GM19238 (cell line): ENCODE measurements around the gene WSB1.

Source experiments
- DNase-seq: peaks from one replicate; pipeline ENCODE4 v3.0.0; 2011; ENCODE audit warnings: low spot score; ENCODE audit not compliant: insufficient read length

The WSB1 gene

DNA sequence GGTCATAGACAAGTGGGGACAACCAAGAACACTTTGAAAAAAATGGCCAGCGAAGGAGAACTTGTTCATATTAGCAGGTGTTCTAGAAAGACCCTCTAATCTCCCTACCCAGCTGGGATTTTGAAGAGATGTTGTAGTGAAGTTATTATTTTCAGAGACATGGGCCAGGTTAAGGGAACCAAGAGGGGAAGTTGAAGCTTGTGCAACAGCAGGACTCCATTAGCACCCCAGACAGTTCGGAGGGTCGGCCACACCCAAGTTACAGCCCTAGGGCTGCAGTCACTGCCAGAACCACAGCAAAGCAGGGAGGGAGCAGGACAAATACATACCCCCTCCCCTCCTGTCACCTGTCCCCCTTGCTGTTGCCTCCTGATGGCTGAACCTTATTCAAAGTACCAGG is 42.3 kb downstream of the WSB1 start:
- no peak for DNase-seq

DNA sequence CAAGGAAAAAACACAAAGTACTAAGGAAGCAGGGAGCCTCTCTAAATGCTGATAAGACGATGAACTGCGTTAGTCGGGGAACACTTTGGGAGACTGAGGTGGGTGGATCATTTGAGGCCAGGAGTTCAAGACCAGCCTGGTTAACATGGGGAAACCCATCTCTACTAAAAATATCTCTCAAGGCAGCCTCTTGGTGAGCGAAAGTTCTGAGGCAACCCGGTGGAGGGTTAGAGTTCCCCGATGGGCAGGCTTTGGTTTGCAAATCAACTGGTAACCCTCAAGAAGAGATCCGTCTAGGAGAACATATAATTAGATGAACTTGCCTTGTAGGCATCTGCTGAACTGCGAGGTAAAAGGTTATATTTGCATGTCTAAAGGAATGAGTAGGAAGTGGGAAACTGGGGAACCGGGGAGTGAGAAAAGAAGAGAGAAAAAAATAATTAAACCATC is 44.6 kb downstream of the WSB1 start:
- no peak for DNase-seq

DNA sequence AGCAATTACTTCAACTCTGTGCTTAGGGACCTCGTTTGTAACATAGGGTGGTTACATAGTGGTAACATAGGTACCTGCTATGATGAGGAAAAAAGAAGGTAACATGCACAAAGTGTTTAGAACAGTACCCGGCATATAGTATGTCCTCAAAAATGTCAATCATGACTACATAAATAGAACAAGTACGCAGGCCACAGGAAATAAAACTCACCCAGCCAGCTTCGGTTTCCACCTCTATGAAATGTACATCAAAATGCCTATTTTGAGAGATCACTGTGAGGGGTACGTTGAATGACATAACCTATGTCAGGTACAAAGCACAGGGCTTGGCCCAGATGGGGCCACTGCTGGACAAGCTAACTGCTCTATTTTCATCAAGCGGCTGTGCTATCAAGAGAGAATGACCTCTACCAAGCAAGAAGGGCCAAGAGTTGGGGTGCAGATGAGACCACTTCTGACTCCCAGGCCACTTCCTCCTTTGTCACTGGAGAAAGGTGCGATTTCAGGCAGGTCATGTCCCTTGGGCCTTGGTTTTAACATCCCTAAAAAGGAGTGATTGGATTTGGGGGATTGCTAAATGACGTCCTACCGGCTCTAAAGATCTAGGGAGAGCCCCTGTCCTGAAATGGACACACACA is 45.4 kb downstream of the WSB1 start:
- DNase-seq = no peak

DNA sequence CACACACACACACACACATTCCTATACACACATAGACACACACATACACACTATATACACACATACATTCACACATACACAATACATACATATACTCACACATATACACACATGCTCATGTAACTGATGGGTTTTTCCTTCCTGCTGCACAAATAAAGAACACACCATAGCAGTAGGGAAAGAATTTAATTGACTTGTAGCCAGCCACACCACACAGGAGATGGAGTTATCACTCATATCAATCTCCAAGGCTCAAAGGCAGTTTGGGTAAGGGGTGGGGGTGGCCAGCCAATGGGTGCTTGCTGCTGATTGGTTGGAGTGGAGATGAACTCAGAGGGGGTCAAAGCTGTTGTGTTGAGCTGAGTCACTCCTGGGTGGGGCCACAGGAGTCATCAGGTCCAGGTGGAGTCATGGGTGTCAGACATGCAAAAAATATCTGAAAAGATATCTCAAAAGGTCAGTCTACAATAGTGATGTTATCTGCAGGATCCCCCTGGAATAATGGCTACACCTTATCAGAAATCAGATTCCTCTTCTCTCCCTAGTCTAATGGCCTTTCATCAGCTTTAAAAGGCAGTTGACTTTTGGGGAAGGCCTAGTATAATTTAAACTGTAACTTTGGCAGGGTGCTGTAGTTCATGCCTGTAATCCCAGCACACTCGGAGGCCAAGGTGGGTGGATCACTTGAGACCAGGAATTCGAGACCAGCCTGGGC is 46.1 kb downstream of the WSB1 start:
- DNase-seq = no peak

DNA sequence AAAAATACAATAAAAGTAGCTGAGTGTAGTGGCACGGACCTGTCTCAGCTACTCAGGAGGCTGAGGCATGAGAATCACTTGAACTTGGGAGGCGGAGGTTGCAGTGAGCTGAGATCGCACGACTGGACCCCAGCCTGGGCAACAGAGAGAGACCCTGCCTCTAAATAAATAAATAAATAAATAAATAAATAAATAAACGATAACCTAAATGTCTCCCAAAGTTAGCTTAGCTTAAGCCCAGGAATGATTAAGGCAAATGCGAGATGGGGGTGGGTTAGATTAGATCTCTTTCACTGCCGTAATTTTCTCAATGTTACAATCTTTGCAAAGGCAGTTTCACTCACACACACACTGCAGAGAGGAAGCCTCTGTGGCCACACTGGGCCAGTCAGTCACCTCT is 46.7 kb downstream of the WSB1 start:
- DNase-seq = no peak

DNA sequence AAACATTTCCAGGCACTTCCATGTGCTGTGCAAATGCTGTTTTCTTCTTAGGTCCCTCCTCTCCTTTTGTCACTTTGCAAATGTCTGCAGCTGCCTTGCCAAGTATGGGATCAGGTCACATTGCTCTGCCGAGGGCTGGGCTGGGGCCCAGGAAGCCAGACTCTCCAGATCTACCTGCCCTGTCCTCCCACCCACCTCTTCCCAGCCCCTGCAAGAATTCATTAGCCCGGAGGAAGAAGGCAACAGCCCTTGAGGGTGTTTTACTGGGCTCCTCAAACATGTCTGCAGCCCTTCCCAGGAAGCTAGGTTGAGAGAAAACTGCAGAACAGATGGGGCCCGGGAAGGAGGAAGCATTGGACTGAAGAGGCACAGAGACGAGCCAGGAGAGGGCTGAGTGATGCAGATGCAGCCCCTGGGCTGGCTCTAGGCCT is 47.1 kb downstream of the WSB1 start:
- DNase-seq = no peak

DNA sequence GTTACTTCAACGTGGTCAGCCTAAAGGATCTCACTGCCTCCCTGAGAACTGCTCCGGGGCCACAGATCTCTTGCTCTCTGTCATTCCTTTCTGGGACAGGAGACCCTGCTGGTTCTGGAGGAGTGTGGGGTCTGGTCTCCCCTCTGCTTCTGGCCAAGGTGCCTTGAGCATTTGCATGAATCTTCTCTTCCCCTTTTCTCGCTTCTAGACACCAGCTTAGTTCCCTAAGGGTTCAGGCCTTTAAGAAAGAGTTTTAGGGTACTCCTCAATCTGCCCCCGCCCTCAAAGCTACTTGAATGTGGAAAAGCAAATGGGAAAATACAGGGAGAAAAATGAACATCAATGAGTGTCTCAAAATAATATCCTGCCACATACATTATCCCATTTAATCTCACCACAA is 48.1 kb downstream of the WSB1 start:
- DNase-seq = no peak

DNA sequence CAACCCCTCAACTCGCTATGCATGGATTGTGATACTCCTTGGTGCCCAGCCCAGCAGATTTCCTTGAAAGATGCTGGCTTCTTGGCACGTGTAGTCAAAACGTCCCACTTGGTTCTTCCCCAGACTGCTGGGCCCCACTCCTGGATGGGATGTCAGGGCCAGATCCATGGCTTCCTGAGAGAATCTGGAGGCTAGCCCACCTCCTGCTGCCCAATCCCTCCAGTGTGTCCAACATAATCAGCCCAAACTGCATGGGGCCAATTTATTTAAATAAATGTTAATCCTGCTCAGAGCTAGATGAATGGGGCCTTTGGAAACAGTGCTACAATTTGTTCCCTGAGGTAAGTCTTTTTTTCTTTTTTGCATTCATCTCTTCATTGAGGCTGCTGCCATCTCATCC is 49.4 kb downstream of the WSB1 start:
- DNase-seq = no peak

DNA sequence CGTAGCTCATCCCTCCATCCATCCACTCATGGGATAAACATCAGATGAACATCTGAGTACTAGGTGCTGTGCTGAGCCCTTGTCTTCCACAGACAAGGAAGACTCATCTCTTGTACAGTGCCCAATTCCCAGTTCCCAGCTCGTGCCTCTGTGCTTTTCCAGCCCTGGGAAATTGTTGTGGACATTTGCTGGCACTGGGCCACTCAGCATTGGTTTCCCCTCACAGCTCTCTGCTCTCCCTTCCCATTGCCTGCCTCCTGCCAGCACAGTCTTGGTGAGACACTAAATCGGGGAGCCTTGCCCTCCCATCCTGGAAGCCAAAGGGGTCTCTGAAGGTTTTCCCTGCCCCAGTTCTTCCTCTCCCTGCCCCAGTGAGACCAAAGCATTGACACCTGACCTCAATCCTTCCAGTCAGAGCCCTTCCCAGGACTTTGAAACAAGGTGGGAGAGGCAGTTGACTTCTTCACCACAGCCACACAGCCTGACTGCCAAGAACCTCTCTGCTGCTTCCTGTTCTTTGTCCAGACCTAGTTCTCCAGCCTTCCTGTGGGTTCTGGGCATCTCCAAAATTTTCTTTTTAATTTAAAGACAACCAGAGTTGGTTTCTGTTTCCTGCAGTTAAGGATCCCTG is 50.2 kb downstream of the WSB1 start:
- no peak for DNase-seq

DNA sequence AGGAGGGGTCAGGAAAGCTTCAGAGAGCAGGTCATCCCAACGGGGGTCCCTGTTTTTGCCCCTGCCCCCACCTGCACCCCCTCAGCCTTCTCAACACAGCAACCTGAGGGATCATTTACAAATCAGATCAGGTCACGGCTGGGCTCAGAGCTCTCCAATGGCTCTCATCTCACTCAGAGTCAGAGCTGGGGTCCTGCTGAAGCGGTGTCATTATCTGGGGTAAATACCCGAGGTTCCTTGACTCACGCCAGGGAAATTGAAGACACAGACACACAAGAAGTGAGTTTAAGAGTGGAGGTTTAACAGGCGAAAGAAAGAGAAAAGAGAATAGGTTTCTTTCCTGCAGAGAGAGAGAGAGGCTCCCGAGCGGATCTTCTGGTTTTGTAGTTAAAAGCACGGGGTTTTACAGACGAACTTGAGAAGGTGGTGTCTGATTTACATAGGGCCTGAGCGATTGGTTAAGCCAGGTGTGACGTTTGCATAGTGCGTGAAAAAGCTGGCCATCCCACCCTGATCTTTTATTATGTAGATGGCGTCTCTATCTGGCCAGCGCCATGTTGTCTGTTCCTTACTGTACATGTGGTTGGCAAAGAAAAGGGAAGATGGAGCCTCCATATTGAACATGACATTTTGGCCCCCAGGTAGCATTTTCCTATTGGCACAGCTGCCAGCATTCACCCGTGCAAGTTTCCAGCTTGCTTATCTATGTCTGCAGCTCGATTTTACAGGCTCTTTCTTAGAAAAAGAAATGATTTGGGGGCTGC is 51.4 kb downstream of the WSB1 start:
- no peak for DNase-seq

DNA sequence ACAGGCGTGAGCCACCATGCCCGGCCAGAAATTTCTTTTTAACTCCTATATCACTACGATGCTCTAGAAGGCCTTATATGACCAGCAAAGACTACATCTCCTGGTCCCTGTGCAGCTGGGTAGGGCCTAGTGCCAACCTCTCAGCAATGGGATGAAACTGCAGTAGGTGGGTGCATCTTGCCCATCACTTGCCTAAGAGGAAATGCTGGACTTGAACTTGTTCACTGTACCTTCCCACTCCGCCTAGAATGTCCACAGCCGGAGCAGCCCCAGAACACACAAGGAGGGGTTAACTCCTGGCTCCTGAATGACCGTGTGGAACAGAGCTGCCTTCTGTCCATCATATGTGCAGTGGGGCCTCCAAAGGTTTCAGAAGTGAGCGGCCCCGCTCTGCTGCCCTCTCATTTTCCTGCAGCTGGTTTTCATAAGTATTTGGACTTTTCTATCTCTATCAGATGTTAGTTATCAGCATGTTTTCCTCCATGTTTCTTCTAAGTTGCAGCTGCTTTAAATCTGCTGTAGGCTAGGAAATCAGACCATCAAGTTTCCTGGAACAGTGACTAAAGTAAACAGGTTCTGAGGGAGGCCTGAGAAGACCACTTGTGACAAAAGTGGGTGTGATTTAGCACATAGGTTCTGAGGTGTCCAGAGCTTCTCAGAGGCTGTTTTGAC is 52.5 kb downstream of the WSB1 start:
- no peak for DNase-seq

DNA sequence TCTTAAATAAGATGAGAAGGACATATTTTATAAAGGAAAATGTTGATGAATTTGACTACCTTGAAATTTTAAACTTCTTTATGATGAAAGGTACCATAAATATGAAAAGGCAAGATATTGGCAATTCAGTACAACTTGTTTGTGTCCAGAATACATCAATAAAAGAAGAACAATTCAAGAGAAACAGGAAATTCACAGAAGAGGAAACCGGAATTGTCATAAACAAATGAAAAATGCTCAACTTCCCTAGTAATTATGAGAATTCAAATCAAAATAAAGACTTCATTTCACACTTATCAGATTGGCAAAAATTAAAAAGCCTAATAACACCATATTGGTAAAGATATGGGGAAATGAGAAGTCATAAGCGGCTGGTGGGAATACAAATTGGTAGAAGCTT is 54.3 kb downstream of the WSB1 start:
- no peak for DNase-seq

DNA sequence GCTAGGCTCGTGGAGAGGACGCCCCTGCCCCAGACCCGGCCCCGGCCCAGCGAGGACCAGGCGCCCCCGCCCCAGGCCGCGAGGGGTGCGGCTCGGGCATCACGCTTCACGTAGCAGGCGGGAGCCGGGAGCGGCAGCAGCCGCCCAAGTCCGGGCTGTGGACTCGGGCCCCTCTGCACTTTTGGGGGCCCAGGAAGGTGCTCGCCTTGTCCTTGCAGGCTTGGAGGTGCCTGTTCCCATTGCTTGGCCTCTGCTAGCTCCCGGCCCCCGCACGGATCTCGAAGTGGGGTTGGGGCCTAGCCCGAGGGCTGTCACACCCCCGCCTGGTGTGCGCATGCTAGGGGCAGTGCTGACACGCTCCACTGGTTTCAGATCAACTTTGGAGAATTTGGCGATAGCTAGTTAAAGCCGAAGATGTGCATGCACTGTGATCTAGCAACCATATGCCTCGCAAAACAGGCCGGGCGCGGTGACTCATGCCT is 55.7 kb downstream of the WSB1 start:
- DNase-seq = no peak

DNA sequence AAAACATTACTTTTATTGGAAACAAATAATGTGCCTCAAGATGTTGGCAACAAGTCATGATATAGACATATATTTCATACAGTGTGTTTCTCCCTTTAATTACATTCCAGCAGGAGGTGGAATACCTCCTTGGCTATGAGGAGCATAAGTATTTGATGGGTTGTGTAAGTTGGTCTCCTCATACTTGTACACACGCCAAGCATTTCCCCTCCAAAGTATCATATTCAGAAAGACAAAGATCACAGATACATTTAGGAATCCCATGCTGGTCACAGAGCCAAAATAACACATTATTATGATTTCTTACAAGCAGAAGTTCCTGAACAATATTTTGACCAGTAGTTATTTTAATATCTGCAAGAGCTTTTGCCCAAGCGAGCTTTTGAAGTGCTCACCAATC is 57.8 kb downstream of the WSB1 start:
- no peak for DNase-seq

DNA sequence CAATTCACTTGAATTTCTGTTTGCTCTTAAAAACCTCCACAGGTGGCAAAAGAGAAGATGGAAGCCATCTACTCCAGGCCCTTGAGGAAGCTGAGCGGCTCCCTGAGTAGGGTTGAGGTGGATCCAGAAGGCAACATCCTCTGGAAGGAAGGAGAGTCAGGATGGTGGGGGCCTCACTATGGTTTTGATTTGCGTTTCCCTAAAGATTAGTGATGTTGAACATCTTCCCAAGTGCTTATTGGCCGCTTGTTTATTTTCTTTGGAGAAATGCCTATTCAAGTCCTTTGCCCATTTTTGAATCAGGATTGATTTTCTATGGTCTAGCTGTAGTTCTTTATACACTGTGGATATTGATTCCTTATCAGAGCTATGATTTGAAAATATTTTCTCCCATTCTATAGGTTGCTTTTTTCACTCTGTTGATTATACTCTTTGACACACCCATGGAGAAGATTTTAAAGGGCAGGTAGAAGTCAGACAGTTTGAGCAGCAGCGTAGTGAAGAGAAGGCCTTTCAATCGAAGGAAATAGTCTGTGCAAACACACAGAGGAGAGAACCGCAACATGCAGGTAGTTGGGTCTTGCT is 58.6 kb downstream of the WSB1 start:
- DNase-seq = no peak

DNA sequence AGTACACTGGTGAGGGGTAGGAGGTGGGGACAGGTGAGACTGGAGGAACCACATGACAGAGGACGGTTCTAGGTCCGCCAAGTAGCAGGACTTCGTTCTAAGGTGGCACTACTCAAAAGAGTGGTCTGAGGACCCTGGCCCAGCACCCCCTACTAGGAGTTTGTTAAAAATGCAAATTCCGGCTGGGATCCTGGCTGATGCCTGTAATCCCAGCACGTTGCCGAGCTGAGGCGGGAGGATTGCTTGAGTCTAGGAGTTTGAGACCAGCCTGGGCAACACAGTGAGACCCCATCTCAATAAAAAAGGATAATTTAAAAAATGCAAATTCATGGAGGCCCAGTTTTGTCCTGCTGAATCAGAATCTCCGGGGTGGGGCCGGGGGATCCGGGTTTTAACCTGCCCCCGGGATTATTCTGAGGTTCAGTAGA is 59.1 kb downstream of the WSB1 start:
- DNase-seq = no peak

DNA sequence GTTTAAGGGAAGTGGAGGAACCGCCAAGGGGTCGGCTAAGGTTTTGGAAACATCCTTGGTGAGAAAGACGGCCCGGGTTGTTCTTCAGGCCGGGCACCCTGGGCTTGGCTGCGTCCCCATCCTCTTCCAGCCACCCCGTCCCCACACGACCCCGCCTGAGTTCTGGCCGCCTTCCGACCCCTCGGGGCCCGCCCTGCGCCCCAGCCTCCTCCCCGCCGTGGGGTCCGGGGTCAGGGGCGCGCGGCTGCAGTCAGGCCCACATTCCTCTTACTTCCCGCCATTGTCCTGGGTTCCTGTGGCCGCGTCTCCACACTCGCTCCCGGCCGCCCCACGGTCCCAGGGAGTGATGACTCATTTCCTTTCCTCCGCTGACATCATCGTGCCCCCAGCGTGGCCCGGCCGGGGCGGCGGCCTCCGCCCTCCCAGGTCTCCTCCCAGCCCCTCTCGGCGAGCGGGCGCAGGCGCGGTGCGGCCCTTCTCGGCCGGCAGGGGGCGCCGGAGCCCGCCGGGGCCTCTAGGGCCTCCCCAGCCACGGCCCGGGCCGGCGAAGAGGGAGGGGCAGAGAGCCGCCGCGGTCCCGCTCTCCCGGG is 59.6 kb downstream of the WSB1 start:
- peak; percentile 95 for DNase-seq

DNA sequence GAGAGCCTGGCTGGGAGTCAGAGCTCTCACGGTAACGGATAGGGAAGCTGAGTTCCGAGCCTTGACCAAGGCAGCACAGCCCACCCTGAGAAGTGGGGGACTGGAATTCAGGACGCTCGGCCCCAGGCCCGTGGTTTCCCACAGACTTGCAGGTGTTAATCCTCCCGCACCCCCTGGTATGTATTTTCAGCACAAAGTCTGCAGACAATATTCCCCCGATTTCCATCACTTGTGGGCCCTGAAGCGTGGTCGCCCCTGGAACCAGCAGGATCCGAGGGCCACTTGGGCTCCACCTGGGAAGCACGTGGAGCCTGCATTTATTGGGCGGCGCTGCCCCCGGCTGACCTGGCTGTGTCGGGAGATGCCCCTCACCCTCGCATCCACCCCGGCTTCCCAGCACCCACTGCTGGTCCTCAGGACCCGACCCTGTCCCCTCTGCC is 60.2 kb downstream of the WSB1 start:
- DNase-seq = no peak

DNA sequence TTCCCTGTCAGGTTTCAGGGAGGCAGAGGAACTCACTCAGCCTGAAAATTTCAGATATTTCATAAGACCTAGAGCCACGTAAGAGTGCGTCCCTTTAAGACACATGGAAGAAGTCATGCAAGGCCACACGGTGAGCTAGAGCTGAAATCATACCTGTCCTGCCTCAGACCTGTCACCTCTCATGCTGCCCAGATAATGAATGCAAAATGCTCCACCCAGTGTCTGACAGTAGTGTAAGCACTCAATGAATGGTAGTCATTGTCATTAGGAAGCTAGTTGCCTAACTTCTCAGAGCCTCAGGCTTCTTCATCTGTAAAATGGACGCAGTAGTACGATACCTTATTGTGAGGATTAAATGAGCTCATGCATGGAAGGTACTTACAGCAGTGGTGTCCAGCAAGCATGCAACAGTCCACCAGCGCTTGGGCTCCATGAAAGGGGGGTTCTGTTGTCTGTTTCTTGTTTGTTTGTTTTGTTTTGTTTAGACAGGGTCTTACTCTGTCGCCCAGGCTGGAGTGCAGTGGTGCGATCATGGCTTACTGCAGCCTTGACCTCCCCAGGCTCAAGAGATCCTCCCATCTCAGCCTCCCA is 60.7 kb downstream of the WSB1 start:
- no peak for DNase-seq

DNA sequence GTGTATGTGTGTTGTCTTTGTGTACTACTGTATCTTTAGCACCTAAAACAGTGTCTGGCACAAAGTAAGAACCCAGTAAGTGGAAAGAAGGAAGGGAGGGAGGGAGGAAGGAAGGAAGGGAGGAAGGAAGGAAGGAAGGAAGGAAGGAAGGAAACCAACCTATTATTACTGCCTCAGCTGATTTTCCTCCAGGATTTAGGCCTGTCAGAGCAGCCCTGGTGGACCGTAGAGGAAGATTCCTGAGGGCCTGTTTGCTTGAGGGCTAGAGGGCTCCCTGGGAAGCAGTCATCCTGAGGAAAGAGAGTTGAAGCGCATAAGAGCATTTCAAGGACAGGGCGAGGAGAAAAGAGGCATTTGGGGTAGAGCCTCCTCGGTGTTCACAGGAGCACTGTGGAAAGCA is 61.5 kb downstream of the WSB1 start:
- DNase-seq = no peak
